Astrocyte (in vitro differentiated cells and primary cell): Measurements from ENCODE around the gene OSM.

ENCODE experiments used
- CTCF ChIP-seq: IDR thresholded peaks from 2 replicates; pipeline ENCODE4 v1.5.1; 2011; ENCODE audit warnings: low read depth, mild to moderate bottlenecking, inconsistent platforms, low read length, moderate library complexity; ENCODE audit not compliant: insufficient read depth
- EZH2 ChIP-seq: IDR thresholded peaks from 2 replicates; pipeline ENCODE4 v1.6.1; 2012; ENCODE audit warnings: mild to moderate bottlenecking, low read length, inconsistent platforms; ENCODE audit not compliant: insufficient read depth

- no peak for TF ChIP-seq CTCF
- no peak for TF ChIP-seq EZH2
These were observed 26.4 kb upstream of the OSM start for GRCh38 chr22:30293026-30293425.
